Prostate gland (tissue), 2 donors: Measurements from ENCODE around the gene ZNF653. TPM values are rescaled to one million over a fixed set of nuclear protein-coding genes. Genes with fewer than 3 reads are reported as not detected.

Source experiments
- DNase-seq: peaks from one replicate; pipeline ENCODE4 v3.0.0-alpha.2; 2019; ENCODE audit warnings: low spot score
- H3K27ac ChIP-seq, 2 donors: fragments of 200-600 bp; sonication (generic); 2 replicates each; pipeline ENCODE4 v1.5.1; 2017 to 2019
- H3K27me3 ChIP-seq: fragments of 200-600 bp; sonication (generic); replicated peaks from 2 replicates; pipeline ENCODE4 v1.5.1; 2019; ENCODE audit not compliant: insufficient read depth
- H3K36me3 ChIP-seq, 2 donors: fragments of 200-600 bp; sonication (generic); 1 replicate in 1 of 2; 2 replicates in 1 of 2; pipeline versions ENCODE4 v1.5.1 to v1.8.1; 2017 to 2019
- H3K4me1 ChIP-seq: fragments of 200-600 bp; sonication (generic); replicated peaks from 2 replicates; pipeline ENCODE4 v1.5.1; 2019
- H3K4me3 ChIP-seq, 2 donors: fragments of 200-600 bp; sonication (generic); 2 replicates each; pipeline ENCODE4 v1.5.1; 2017 to 2019
- H3K9me3 ChIP-seq: fragments of 200-600 bp; sonication (generic); 2 replicates; pipeline ENCODE4 v1.5.1; 2017
- POLR2A ChIP-seq: fragments of 450-650 bp; IDR thresholded peaks from one replicate; pipeline ENCODE4 v1.6.1; 2016; ENCODE audit warnings: antibody characterized with exemption, mild to moderate bottlenecking
- POLR2AphosphoS5 ChIP-seq: sonication (generic); formaldehyde crosslinking; IDR thresholded peaks from one replicate; pipeline ENCODE4 v1.6.1; 2017; ENCODE audit warnings: antibody characterized with exemption
- WGBS: methylation state at CpG from one replicate; pipeline ENCODE4 v1.1.5; 2018; 5-methylcytosine and 5-hydroxymethylcytosine counted together
- intact Hi-C: fragments of 100-400 bp; cut with DNase I; formaldehyde crosslinking; loops from one replicate; pipeline ENCODE4 v1.14.2; 2022
- total RNA-seq, 2 donors: library from RNA; depleted of rRNA; stranded (reverse); fragments of >200 nt; gene quantifications; one replicate each; pipeline ENCODE4 v1.1.0, GENCODE V29; 2016
- TF ChIP-seq, protein P1 (sequence below), 4 experiments: fragments of 200-600 bp in 2 of 4; fragments of 450-650 bp in 2 of 4; sonication (generic) in 2 of 4; IDR thresholded peaks; 1 replicate in 3 of 4; 2 replicates in 1 of 4; pipeline ENCODE4 v1.5.1; 2016 to 2019; ENCODE audit warnings: antibody characterized with exemption in 4 of 4, mild to moderate bottlenecking in 2 of 4, moderate library complexity in 2 of 4

Gene ZNF653
- total RNA-seq, 2 donors from 2014 or later = 11.2 to 25.8 TPM

DNA sequence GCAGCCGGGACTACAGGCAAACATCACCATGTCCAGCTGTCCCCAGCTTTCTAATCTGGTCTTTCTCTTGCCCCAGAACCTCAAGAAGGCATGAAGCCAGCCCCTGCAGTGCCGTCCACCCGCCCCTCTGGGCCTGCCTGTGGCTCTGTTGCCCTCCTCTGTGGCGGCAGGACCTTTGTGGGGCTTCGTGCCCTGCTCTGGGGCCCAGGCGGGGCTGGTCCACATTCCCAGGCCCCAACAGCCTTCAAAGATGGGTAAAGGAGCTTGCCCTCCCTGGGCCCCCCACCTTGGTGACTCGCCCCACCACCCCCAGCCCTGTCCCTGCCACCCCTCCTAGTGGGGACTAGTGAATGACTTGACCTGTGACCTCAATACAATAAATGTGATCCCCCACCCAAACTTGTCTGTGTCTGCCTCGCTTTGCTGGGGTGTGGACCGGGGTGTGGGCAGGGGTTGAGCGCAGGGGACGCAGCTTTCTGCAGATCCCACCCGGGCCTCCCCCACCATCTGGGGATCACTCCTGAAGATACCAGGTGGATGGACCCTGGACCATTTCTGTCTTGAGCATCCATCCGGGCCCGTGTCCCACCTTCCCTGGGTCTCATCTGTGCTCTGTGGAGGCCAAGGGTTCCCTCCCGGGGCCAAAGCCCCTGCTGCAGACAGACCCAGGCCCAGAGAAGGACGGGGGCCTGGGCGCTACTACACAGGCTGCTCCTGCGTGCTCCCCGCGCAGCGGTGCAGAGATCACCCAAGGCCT is 54.9 kb downstream of the ZNF653 start:
- no peak for TF ChIP-seq POLR2AphosphoS5
- TF ChIP-seq, protein P1, sequence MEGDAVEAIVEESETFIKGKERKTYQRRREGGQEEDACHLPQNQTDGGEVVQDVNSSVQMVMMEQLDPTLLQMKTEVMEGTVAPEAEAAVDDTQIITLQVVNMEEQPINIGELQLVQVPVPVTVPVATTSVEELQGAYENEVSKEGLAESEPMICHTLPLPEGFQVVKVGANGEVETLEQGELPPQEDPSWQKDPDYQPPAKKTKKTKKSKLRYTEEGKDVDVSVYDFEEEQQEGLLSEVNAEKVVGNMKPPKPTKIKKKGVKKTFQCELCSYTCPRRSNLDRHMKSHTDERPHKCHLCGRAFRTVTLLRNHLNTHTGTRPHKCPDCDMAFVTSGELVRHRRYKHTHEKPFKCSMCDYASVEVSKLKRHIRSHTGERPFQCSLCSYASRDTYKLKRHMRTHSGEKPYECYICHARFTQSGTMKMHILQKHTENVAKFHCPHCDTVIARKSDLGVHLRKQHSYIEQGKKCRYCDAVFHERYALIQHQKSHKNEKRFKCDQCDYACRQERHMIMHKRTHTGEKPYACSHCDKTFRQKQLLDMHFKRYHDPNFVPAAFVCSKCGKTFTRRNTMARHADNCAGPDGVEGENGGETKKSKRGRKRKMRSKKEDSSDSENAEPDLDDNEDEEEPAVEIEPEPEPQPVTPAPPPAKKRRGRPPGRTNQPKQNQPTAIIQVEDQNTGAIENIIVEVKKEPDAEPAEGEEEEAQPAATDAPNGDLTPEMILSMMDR (IDR thresholded peaks at IDR 0.05) = no peak
- no peak for TF ChIP-seq POLR2A
- WGBS = 78% methylated on average over 21 of the region's 21 CpGs
- no peak overlapping the region for H3K4me3 ChIP-seq
- DNase-seq = no peak
- H3K27ac ChIP-seq = no peak overlapping the region
- no peaks in the 10 kb centered on the region for H3K9me3 ChIP-seq
- no peaks in the 10 kb centered on the region for H3K27me3 ChIP-seq
- no peaks in the 10 kb centered on the region for H3K4me1 ChIP-seq
- peaks cover 0 to 12% of the 10 kb centered on the region in 2 donors for H3K36me3 ChIP-seq
- intact Hi-C loops = no loop called here

GRCh38 chr19:11448923-11449554 is 56.6 kb downstream of the ZNF653 start:
- Histone ChIP-seq H3K9me3 (no peaks in the 10 kb centered on the region), H3K4me3 (no peak overlapping the region), H3K4me1 (no peaks in the 10 kb centered on the region), H3K27ac (no peak overlapping the region), H3K27me3 (no peaks in the 10 kb centered on the region), H3K36me3 (peaks cover 0 to 12% of the 10 kb centered on the region in 2 donors)
- no peak for DNase-seq
- intact Hi-C loops = loop anchor here (5.0 kb wide), 1 partner anchor 157 kb away; no protein-coding TSS in a partner anchor
- 96% methylated on average over 29 of the region's 31 CpGs for WGBS
- TF ChIP-seq, protein P1 (IDR thresholded peaks at IDR 0.05) = no peak
- TF ChIP-seq POLR2A = no peak
- no peak for TF ChIP-seq POLR2AphosphoS5

- peaks cover 0 to 12% of the 10 kb centered on the region in 2 donors for H3K36me3 ChIP-seq
These were observed 57.2 kb downstream of the ZNF653 start for GRCh38 chr19:11448410-11448809.

GRCh38 chr19:11447347-11448262 is 58.0 kb downstream of the ZNF653 start:
- no peaks in the 10 kb centered on the region for H3K4me1 ChIP-seq
- no peak for TF ChIP-seq POLR2AphosphoS5
- TF ChIP-seq POLR2A = no peak
- TF ChIP-seq, protein P1 (IDR thresholded peaks at IDR 0.05) = no peak
- intact Hi-C loops = loop anchor here (5.0 kb wide), 1 partner anchor 155 kb away; no protein-coding TSS in a partner anchor
- no peak for DNase-seq
- H3K27me3 ChIP-seq = no peaks in the 10 kb centered on the region
- no peaks in the 10 kb centered on the region for H3K9me3 ChIP-seq
- 90% methylated on average over 35 of the region's 35 CpGs for WGBS
- H3K27ac ChIP-seq = no peak overlapping the region
- no peak overlapping the region for H3K4me3 ChIP-seq
- peaks cover 0 to 12% of the 10 kb centered on the region in 2 donors for H3K36me3 ChIP-seq

More at GRCh38 chr19:11448410-11448809, 57.2 kb downstream of the ZNF653 start:
- no peak for DNase-seq
- WGBS = 83% methylated on average over 13 of the region's 13 CpGs
- intact Hi-C loops = loop anchor here (5.0 kb wide), 1 partner anchor 156 kb away; no protein-coding TSS in a partner anchor
- Histone ChIP-seq H3K4me1 (no peaks in the 10 kb centered on the region), H3K27ac (no peak overlapping the region), H3K9me3 (no peaks in the 10 kb centered on the region), H3K27me3 (no peaks in the 10 kb centered on the region), H3K4me3 (no peak overlapping the region)
- TF ChIP-seq, protein P1 (IDR thresholded peaks at IDR 0.05) = no peak
- TF ChIP-seq POLR2A (no peak), POLR2AphosphoS5 (no peak)
